Stimulated activated CD8-positive, alpha-beta memory T cell treated with anti-CD3 and anti-CD28 coated beads, Interleukin-4, amount 100 ng/mL, for 1 hour (primary cell): Measurements from ENCODE around the gene RHOBTB3.
"Not testable (repeated sequence)": the region's sequence is repeated elsewhere in the genome, so short reads cannot be mapped to it uniquely, and the experiment has no call there.

Experiments
- DNase-seq, 2 donors: peaks; one replicate each; pipeline ENCODE4 v3.0.0-alpha.2; 2020; ENCODE audit warnings: low read depth in 2 of 2, low spot score in 1 of 2

RHOBTB3 gene, protein sequence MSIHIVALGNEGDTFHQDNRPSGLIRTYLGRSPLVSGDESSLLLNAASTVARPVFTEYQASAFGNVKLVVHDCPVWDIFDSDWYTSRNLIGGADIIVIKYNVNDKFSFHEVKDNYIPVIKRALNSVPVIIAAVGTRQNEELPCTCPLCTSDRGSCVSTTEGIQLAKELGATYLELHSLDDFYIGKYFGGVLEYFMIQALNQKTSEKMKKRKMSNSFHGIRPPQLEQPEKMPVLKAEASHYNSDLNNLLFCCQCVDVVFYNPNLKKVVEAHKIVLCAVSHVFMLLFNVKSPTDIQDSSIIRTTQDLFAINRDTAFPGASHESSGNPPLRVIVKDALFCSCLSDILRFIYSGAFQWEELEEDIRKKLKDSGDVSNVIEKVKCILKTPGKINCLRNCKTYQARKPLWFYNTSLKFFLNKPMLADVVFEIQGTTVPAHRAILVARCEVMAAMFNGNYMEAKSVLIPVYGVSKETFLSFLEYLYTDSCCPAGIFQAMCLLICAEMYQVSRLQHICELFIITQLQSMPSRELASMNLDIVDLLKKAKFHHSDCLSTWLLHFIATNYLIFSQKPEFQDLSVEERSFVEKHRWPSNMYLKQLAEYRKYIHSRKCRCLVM

DNA sequence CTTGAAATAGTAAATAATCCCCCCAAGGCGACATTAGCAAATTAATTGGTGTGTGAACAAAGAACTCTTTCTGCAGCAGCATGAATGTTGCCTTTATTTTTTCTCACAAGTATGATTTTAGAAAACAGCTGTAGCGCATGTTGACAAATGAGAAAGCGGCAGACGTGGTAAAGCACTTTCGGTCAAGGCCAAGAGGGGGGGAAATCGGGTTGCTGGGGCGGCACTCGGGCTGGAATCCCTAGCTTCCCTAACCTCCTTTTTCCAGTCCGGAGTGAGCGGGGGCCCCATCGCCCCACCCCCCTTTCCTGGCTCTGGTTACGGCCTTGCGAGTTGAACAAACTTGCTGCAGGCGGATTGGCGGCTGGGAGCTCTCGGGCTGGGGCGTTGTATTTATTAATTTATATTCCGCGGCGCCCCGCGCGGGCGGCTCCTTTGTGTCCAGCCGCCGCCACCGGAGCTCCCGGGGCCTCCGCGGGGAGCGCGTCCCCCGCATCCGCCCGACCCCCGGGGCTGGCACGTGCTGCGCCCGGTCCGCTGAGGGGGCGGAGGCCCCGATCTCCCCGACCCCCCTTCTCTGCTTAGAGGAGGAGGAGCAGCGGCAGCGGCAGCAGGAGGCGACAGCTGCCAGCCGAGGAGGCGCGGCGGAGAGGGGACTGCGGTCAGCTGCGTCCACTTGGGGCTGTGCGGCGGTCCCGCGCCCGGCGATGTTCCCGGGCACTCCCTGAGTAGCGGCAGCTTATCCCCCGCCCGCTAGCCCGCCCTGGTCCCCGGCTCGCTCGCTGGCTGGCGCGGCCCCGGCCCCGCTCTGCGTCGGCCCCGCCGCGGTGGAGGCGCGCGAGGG lies at the start of gene RHOBTB3:
Gene RHOBTB3 (plus strand): TSS at position 607 of the 841 bp plus-strand sequence. CDS start 347 bp downstream, outside the sequence.
- peak in 1 of 2 donors; percentile 3 for DNase-seq

GRCh38 chr5:95682891-95683290 lies 48.2 kb upstream of the RHOBTB3 start, which contains the start of gene SPATA9:
TSS of gene SPATA9 (minus strand) at chr5:95682991. CDS start at chr5:95682854, 137 bp downstream.
- DNase-seq, result no peak

- no peak for DNase-seq
Measured at GRCh38 chr5:95684361-95684760, 46.8 kb upstream of the RHOBTB3 start.

DNA sequence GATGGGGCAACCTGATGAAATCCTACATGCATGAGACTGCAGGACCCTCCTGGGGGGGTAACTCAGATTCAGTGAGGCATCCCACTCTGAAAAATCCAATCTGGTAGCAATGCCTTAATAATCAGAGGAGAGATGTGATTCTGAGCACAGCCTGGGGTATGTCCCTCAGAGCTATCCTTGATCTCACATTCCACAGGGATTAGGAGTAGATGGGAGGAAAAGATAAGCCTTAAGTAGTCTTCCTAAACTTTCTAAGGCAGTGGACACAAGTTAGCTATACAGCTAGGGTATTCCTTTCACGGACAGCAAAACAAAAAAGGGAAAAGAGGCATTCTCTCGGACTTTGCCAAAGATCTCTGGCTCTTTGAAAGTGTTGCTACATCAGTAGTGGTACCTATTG lies 44.5 kb upstream of the RHOBTB3 start:
- no peak for DNase-seq

DNA sequence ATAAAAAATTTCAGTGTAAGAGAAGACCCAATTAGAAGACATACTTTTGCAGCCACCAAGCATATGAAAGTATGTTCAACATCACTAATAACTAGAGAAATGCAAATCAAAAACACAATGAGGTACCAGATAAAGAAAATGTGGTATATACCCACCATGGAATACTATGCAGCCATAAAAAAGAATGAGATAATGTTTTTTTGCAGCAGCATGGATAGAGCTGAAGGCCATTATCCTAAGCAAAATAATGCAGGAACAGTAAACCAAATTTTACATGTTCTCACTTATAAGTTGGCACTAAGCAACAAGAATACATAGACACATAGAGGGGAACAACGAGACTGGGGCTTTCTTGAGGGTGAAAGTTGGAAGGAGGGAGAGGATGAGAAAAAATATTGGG lies 41.5 kb upstream of the RHOBTB3 start:
- no peak for DNase-seq

- no peak for DNase-seq
Measured at GRCh38 chr5:95690333-95690732, 40.8 kb upstream of the RHOBTB3 start.

DNA sequence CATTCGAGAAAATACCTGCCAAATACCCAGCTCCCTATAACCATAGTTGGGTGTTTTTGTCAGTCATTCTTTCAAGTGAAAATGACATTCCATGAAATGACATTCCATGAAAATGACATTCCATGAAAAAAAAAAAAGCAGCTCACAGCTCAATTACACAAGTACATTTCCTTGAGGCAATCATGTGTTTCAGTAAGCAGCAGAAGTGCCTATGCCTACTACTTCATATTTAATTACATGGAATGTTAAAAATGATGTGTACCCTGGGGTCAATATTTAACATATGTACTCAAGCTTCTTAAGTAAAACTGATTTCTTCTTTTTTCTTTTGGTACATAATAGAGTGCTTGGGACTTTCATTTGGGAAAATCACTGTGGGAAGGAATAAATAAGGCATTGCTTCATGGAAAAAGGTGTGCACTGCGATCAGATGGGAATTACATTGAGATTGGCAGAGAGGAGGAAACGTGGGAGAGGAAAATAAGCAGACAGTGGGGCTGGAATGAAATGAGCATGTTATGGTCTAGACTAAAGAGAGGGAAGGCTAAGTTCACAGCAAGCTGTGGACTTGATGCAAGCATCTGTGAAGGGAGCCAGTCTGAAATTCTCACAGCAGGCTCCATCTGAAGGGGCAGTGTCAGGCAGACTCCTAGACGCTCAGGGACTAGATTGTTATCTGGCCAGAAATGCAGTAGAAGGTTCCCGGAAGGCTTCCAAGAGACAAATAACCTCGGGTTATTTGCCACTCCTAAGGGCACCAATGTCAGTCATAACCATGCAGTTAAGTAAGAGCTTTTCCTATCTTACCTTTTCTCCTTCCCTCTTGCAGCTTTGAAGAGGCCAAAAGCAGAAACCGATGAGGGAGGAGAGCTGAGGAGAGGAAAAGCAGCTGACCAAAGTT lies 33.1 kb upstream of the RHOBTB3 start:
- DNase-seq, result no peak

DNA sequence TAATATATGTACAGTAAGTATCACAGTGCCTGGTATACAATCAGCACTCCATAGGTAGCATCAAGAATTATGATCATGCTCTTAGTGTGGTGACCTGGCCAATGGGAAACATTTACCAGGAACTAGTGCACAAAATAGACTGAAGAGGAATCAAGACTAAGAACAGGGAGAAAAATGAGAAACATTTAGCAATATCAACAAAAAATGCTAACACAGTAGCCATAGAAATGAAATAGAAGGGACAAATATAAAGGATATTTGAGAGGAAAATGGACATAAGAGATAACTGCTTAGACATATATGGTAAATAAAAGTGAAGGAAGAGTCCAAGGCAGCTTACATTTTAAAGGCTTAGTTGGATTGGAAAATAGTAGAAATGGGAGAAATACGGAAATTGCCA lies 31.8 kb upstream of the RHOBTB3 start:
- DNase-seq, result no peak

DNA sequence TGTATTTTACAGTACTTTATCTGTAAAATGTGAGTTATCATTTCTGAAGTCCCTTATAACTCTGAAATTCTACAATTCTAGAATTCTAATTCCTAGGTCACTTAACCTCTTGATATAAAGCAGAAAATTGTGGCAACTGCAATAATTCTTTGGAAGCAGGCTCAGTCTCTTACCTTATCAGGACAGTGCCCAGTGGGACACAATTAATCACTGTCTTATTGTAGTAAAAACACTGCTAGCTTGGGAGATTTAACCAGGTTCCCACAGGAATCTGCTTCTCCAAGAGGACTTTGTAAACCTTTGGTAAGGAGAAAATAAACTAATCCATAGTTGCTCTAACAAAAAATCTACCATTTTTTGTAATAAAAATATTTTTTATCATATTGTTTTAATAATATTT lies 30.1 kb upstream of the RHOBTB3 start:
- no peak for DNase-seq

DNA sequence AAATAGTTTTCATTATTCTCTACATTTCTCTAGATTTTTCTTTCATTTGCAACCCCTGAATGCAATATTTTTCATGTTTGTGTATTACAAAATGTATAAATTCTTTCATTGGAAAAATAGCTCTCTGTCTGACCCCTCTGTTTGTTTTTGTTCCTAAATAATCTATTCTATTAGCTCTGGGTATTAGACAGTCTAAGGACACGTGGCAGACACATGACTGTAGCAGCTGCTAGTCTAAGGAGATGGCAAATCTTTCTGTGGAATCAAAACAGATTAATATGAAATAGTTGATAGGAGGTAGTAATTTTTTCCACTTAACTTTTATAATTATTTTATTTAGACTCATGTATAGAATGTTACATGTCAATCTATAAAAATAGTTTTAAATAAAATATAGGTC lies 27.0 kb upstream of the RHOBTB3 start:
- no peak for DNase-seq

DNA sequence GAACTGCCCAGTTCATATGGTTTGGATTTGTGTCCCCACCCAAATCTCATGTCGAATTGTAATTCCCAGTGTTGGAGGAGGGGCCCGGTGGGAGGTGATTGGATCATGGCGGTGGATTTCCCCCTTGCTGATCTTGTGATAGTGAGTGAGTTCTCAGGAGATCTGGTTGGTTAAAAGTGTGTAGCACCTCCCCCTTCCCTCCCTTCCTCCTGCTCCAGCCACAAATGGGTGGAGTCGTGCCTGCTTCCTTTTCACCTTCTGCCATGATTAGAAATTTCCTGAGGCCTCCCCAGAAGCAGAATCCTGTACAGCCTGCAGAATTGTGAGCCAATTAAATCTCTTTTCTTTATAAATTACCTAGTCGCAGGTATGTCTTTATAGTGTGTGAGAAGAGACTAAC lies 24.9 kb upstream of the RHOBTB3 start:
- not testable (repeated sequence) for DNase-seq

GRCh38 chr5:95707055-95707454 lies 24.1 kb upstream of the RHOBTB3 start:
- no peak for DNase-seq

DNA sequence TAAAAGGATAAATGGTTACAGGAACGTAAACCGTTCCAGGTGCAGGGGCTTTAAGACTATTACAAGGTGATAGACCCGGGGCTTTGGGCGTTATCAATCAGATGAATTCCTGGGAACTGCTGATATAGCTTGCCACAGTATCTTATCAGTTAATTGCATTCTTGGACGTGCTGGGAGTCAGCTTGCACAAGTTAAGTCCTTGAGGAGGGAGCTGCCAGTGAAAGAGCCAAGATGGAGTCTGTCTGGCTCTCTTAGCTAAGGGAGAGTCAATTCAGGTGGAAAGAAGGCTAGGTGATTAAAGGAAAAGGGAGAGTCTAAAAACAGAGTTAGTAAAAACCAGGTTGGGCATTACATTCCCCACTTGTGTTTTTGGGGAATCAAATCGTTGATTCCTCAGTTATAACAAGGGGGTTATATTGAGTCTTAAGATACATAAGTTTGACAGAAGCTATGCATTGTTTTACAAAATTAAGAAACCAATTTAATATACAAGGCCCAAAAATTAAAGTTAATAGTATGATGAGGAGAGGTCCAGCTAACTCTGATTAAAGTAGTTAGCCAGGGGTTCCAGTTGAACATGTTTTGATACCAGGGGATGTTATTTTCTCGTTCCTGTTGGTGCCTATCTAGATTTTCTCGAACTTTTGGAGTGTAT lies 23.5 kb upstream of the RHOBTB3 start:
- DNase-seq, result not testable (repeated sequence)

DNA sequence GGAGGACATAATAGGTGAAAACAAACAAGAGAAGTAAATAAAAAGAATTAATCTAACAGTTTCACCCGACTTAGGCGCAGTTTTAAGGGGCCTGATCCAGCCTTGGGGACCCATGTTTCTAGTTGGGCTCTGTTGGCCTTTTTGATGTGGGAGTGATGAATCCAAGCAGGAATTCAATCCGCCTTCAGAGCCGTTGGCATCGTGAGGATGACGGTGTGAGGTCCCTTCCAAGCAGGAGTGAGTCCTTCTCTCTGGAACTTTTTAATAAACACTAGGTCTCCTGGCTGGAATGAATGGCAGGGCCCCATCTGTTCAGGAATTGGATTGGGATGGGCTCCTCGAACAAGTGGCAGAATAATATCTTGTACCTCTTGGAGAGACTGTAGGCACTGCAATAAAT lies 22.3 kb upstream of the RHOBTB3 start:
- DNase-seq, result no peak

- no peak for DNase-seq
Measured at GRCh38 chr5:95709967-95710650, 21.0 kb upstream of the RHOBTB3 start.

DNA sequence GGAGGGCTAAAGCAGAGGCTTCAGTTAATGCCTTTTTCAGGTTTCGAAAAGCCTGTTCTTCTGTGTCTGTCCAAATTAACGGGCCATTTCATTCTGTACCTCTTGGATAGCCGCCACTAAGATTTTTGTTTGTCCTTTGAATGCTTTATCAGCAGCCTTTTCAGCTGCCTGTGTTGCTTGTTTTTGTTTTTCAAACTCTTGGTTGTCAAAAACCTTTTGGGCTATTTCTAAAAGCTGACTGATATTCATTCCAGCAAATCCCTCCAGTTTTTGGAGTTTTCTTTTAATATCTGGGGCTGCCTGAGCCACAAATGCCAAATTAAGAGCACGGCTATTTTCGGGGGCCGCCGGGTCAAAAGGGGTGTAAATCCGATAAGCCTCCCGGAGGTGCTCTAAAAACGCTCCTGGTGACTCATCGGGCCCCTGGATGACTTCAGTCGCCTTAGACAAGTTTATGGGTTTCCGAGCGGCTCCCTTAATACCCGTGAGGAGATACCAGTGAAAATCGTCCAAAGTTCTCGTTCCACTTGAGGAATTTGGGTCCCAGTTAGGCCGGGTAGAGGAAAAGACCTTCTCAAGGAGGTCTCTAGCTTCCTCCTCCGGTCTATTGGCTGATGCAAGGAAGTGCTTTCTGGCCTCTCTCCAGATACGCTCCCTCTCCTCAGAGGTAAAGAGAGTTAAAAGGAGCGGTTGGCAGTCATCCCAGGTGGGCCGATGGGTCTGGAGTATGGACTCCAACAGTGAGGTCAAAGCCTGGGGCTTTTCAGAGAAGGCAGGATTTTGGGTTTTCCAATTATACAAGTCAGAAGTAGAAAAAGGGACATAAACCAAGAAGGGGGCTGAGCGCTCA lies 20.3 kb upstream of the RHOBTB3 start:
- DNase-seq, result not testable (repeated sequence)

GRCh38 chr5:95711501-95712346 lies 19.4 kb upstream of the RHOBTB3 start:
- DNase-seq, result no peak
